Lung (tissue), 12 donors: Measurements from ENCODE around the gene FRK. TPM values are rescaled to one million over a fixed set of nuclear protein-coding genes. Genes with fewer than 3 reads are reported as not detected.

Experiments
- ATAC-seq: fragments of 200-7000 bp; cut with Tn5 transposase; one replicate; pipeline ENCODE4 v1.9.1; 2020; ENCODE audit warnings: moderate number of reproducible peaks; ENCODE audit not compliant: insufficient read depth, low FRiP score
- DNase-seq, 3 donors: peaks; one replicate each; pipeline ENCODE4 v3.0.0-alpha.2; 2013 to 2017
- H3K27ac ChIP-seq, 2 donors: one replicate each; pipeline ENCODE4 v1.5.1; 2013; ENCODE audit warnings: mild to moderate bottlenecking in 2 of 2, moderate library complexity in 2 of 2, control low read depth in 1 of 2, inconsistent platforms in 1 of 2, low read depth in 1 of 2, low read length in 1 of 2
- H3K27me3 ChIP-seq, 3 donors: one replicate each; pipeline ENCODE4 v1.5.1; 2013; ENCODE audit warnings: low read length in 2 of 3; ENCODE audit not compliant: control insufficient read depth in 3 of 3, insufficient read depth in 3 of 3
- H3K36me3 ChIP-seq, 4 donors: one replicate each; pipeline ENCODE4 v1.5.1; 2013; ENCODE audit warnings: low read length in 4 of 4, mild to moderate bottlenecking in 1 of 4, moderate library complexity in 1 of 4; ENCODE audit not compliant: control insufficient read depth in 4 of 4, insufficient read depth in 4 of 4
- H3K4me1 ChIP-seq, 5 donors: one replicate each; pipeline ENCODE4 v1.5.1; 2013; ENCODE audit warnings: low read length in 5 of 5, mild to moderate bottlenecking in 2 of 5, moderate library complexity in 1 of 5; ENCODE audit not compliant: control insufficient read depth in 5 of 5, insufficient read depth in 5 of 5
- H3K4me3 ChIP-seq: one replicate; pipeline ENCODE4 v1.5.1; 2013; ENCODE audit warnings: mild to moderate bottlenecking, control low read depth, moderate library complexity
- H3K9ac ChIP-seq, 2 donors: one replicate each; pipeline ENCODE4 v1.5.1; 2013; ENCODE audit warnings: low read length in 2 of 2, control low read depth in 1 of 2; ENCODE audit not compliant: insufficient read depth in 1 of 2
- H3K9me3 ChIP-seq, 4 donors: one replicate each; pipeline ENCODE4 v1.5.1; 2013; ENCODE audit warnings: low read length in 3 of 4, mild to moderate bottlenecking in 1 of 4, moderate library complexity in 1 of 4; ENCODE audit not compliant: control insufficient read depth in 4 of 4, insufficient read depth in 3 of 4
- CTCF ChIP-seq: IDR thresholded peaks from 2 replicates; pipeline ENCODE4 v1.5.1; 2012; ENCODE audit warnings: mild to moderate bottlenecking; ENCODE audit errors: control extremely low read depth, extremely low read depth
- WGBS, 2 donors: extraction: QIAGEN DNeasy Blood & Tissue Kit; methylation state at CpG; one replicate each; pipeline ENCODE4 v1.1.7; 2013; 5-methylcytosine and 5-hydroxymethylcytosine counted together
- polyA plus RNA-seq, 2 donors: library from polyadenylated mRNA; stranded (reverse); fragments of 200-250 nt; gene quantifications; one replicate each; pipeline ENCODE4 v1.2.1, GENCODE V29; 2013
- total RNA-seq, 2 donors: library from RNA; depleted of rRNA in 1 of 2; stranded (reverse); fragments of >200 nt in 1 of 2; gene quantifications; one replicate each; pipeline ENCODE4 v1.2.1, GENCODE V29; 2014 to 2021
- donor health status: control.
- donor health status: control.
- donor health status: Bipolar disorder and iron deficiency.
- donor health status: healthy.
- donor health status: DM: yes; HTN: yes; CAD: no.

The FRK gene
- total and polyA plus RNA-seq, 4 donors: 1.2 to 18.3 (median 5.1) TPM

- Histone ChIP-seq H3K9me3 (no peaks in the 10 kb centered on the region), H3K36me3 (no peaks in the 10 kb centered on the region), H3K9ac (no peak overlapping the region), H3K4me1 (peaks cover 0 to 3% (median 0%) of the 10 kb centered on the region in 5 donors), H3K27me3 (no peaks in the 10 kb centered on the region), H3K27ac (no peak overlapping the region), H3K4me3 (no peak overlapping the region)
- 97 to 99% methylated on average over 3 of the region's 3 CpGs for WGBS, 2 donors
- no peak for DNase-seq
- ATAC-seq: no peak
- TF ChIP-seq CTCF: no peak
Observed at GRCh38 chr6:116078945-116079344, 18.3 kb upstream of the FRK start.

GRCh38 chr6:116078522-116078921 lies 17.8 kb upstream of the FRK start:
- no peak for ATAC-seq
- no peak for TF ChIP-seq CTCF
- WGBS, 2 donors: 75 to 88% methylated on average over 3 of the region's 3 CpGs
- no peak overlapping the region for H3K27ac ChIP-seq
- H3K4me3 ChIP-seq: no peak overlapping the region
- no peak overlapping the region for H3K9ac ChIP-seq
- H3K36me3 ChIP-seq: no peaks in the 10 kb centered on the region
- DNase-seq: no peak
- H3K27me3 ChIP-seq: no peaks in the 10 kb centered on the region
- H3K4me1 ChIP-seq: peaks cover 0 to 4% (median 0%) of the 10 kb centered on the region in 5 donors
- no peaks in the 10 kb centered on the region for H3K9me3 ChIP-seq

- no peak overlapping the region for H3K4me3 ChIP-seq
- no peaks in the 10 kb centered on the region for H3K36me3 ChIP-seq
- ATAC-seq (no peak), DNase-seq (no peak)
- WGBS, 2 donors: 92 to 96% methylated on average over 2 of the region's 2 CpGs
- TF ChIP-seq CTCF: no peak
- no peaks in the 10 kb centered on the region for H3K9me3 ChIP-seq
- peaks cover 0 to 9% (median 4%) of the 10 kb centered on the region in 5 donors for H3K4me1 ChIP-seq
- H3K27me3 ChIP-seq: no peaks in the 10 kb centered on the region
- no peak overlapping the region for H3K9ac ChIP-seq
- H3K27ac ChIP-seq: no peak overlapping the region
Observed at GRCh38 chr6:116074732-116075390, 14.2 kb upstream of the FRK start.
